Glomerular endothelial cell (primary cell): ENCODE measurements around the gene IFITM10. TPM values are rescaled to one million over a fixed set of nuclear protein-coding genes. Genes with fewer than 3 reads are reported as not detected.
"Not testable (repeated sequence)": the region's sequence is repeated elsewhere in the genome, so short reads cannot be mapped to it uniquely, and the experiment has no call there.

Experiments used
- DNase-seq: peaks from one replicate; pipeline ENCODE4 v3.0.0-alpha.2; 2011; ENCODE audit warnings: low read depth, low spot score; ENCODE audit errors: extremely low read depth
- total RNA-seq: library from RNA; depleted of rRNA; stranded (reverse); fragments of >200 nt; gene quantifications from 2 replicates; pipeline ENCODE4 v1.2.3, GENCODE V29; 2015

Gene IFITM10
- total RNA-seq, 1 donor from 2014 or later: not detected

- peak; percentile 10 for DNase-seq
Measured at GRCh38 chr11:1693327-1694063, 56.9 kb downstream of the IFITM10 start.

DNA sequence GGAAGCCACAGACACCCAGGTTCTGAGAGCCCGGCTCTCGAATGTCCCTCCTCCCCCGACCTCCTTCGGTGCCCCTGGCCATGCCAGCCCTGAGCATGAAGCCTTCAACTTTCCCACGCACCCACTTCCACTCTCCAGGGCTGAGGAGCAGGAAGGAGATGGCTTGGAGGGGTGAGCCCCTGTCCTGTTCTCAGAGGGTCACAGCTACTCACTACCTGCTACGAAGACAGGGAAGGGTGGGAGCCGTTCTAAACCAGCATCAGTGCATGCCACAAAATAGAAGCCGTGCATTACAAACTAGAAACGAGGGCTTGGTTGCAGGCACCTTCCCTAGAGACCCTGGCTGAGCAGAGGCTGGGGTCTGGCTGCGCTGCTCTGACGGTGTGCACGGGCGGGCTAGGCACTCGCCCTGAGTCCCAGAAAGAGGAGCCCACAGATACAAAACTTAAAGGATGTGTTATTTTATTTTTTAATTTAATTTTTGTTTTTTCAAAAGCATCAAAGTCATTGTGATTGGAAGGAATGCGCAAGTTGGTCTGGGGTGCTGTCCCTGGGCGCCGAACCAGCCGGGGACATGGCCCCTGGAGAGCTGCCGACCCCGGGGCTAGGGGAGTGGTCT, 57.6 kb downstream of the IFITM10 start:
- no peak for DNase-seq

DNA sequence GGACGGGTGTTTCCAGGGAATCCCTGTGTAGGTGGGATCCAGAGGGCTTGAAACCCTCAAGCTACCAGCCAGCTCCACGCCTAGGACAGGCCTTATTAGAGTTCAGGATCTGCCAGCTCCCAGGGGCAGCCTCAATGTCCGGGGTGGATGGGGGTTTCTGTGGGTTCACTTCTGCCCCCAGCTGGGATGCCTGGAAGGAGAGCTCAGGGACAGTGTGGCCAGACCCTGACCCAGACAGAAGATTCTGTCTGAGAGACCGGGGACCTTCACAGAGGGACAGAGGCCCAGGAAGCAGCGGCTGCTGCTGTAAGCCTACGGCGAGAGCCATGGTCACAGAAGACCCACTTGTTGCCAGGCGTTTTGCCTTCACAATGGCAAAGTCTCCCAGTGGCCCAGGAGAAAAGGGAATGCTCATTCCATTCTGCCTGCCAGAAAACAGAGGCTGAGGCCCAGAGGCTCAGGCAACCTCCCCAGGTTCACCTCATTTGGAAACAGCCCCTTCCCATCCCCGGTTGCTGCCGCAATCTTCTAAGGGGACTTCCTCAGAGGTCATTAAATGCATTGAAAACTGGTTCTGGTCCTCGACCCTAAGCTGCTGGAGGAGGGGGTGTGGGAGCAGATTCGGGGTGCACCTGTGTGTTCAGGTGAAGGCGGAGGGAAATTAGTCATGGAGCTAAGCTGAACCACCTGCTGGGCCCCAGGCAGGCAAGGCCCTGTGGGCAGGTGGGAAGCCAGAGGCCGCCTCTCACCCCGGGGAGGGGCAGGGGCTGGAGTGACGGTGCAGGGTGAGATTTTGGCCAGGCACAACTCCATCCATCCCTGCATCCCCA, 58.3 kb downstream of the IFITM10 start:
- DNase-seq: no peak

DNA sequence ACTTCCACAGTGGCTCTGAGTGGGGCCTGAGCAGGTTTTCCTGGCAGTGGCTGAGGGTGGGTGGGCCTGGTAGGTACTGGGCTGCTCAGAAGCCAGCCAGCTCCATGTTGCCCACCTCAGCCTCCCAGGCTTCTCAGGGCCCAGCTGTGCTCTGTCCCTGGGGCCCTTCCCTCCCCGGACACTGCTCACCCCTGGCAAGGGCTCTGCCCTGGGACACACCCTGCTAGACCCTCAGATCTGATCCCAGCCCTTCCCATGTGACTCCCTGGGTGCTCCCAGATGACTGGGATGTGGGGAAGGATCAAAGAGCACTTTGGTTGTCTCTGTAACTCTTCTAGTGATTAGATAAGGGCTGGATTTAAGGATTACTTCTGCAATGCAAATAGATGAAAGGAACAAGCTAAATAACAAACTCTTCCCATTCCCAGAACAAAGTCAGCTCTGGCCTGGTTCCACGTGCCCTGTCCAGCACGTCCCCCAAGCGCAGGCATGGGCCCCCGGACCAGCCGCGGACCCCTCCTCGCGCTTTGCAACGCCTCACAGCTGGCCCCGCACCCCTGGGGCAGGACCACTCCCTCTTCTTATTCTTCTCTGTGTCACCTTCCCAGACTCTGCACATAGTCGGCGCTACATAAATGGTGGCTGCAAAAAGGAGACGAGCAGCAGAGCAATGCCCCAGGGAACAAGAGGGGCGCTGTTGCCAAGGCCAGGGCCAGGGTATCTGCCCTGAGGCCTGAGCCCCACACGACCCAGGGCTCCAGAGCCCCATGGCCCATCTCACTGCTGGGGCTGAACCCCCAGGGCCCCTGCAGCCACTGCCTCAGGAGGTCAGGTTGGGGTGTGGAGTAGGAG, 59.1 kb downstream of the IFITM10 start:
- no peak for DNase-seq

DNA sequence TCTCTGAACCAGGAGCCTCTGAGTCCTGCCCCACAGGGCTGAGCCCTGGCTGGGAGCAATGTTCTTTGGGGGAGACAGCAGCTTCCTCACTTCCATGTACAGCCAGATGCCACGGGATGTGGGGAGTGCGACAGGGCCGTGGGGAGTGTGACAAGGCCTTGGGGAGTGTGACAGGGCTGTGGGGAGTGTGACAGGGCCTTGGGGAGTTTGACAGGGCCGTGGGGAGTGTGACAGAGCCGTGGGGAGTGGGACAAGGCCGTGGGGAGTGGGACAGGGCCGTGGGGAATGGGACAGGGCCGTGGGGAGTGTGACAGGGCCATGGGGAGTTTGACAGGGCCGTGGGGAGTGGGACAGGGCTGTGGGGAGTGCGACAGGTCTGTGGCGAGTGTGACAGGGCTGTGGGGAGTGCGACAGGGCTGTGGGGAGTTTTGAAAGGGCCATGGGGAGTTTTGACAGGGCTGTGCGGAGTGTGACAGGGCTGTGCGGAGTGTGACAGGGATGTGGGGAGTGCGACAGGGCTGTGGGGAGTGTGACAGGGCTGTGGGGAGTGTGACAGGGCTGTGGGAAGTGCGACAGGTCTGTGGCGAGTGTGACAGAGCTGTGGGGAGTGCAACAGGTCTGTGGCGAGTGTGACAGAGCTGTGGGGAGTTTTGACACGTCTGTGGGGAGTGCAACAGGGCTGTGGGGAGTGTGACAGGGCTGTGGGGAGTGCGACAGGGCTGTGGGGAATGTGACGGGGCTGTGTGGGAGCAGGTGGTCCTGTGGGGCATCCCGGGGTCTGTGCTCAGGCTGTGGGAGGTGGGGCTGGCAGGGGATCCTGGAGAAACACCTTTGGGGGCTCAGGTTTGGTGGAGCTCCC, 60.0 kb downstream of the IFITM10 start:
- no peak for DNase-seq

GRCh38 chr11:1689250-1690166, 60.9 kb downstream of the IFITM10 start:
- not testable (repeated sequence) for DNase-seq

DNA sequence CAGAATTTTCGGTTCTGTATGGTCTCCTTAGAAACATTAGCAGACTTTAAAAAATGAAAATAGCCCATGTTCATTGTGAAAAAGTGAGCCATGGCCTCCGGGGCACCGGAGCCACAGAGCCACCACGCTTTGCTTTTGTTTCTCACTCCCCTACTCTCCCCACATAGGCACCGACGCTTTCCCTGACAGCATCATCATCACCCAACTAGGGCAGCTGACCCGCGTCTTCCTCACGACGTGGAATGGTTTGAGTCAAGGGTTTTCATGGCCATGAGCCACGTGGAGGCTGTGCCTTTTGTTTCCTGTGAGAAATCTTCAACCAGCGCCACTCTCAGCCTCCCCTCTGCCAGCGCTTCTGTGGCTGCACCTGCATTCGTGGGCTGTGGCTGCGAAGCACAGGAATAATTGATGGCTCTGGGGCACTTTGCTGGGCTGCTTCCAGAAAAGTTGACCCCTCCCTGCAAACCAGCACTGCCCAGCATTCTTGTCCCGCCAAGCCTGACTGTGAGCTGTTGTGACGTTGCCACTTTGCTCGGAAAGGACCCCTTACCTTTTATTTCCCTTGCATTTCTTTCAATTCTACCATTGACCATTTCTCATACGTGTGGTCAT, 62.0 kb downstream of the IFITM10 start:
- not testable (repeated sequence) for DNase-seq

- DNase-seq: not testable (repeated sequence)
Measured at GRCh38 chr11:1686220-1686619, 64.2 kb downstream of the IFITM10 start.

DNA sequence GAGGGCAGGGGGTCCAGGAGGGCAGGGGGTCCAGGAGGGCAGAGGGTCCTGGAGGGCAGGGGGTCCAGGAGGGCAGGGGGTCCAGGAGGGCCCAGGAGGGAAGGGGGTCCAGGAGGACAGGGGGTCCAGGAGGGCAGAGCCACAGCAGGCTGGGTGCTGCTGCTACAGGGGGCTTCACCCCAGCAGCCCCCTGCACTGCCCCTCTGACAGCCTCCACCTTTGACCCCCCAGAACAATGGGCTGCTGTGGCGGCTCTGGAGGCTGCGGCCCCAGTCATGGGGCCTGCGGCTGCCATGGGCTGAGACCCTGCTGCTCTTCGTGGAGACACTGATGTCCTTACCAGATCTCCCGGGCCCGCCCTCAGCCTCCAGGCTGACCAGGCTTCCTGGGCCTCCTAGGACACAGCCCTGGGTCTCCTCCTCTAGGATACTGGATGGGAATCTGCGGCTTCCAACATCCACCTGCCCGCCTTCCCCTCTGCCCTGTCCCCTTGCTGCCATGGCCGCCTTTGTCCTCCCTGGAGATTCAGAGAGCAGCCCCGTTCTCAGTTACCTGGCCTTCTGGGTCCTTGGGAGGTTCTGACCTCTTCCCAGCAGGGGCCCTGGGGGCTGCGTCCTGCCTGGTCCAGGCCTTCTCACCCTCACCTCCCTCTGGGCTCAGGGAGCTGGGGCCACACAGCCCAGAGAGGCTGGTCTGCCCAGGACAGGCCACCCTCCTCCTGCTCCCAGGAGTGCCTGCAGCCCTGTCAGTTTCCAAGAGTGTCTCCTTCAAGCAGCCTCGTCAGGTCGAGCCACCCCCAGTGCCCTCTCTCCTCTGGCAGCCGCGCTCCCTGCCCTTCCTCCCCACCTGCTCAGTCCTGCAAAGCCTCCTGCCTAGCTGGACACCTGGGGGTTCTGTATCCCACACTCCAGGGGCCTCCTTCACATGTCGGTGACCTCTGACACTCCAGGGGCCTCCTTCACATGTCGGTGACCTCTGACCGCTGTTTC, 65.2 kb downstream of the IFITM10 start:
- DNase-seq: not testable (repeated sequence)

- not testable (repeated sequence) for DNase-seq
Measured at GRCh38 chr11:1683904-1684572, 66.4 kb downstream of the IFITM10 start.

DNA sequence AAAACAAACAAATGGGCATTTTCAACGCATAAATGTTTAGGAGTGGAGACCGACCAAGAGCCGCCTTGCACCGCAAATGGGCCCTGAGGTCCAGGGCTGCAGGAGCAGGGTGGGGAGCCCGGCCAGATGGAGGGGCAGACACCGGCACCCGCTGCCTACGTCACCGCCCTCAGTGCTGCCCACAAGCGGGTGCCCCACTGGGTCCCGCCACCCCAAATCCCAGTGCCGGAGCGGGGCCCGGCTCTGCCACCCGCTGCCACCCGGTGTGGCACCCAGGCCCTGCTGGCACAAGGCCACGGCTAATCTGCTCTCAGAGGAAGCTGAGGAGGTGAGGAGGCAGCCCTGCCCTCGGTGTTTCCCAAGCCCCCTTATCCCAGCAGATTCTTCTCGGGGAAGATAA, 67.2 kb downstream of the IFITM10 start:
- DNase-seq: not testable (repeated sequence)

Other genes starting within 250 kb of the IFITM10 start
- 5.9 and 8.9 TPM in 2 replicates for gene DUSP8, start 178.3 kb downstream of the IFITM10 start, total RNA-seq
- gene KRTAP5-1, start 165.3 kb downstream of the IFITM10 start, total RNA-seq: not detected in 2 replicates
- not detected in 2 replicates for gene KRTAP5-2, start 152.3 kb downstream of the IFITM10 start, total RNA-seq
- not detected in 2 replicates for gene KRTAP5-3, start 142.1 kb downstream of the IFITM10 start, total RNA-seq
- gene KRTAP5-4, start 128.5 kb downstream of the IFITM10 start, total RNA-seq: not detected in 2 replicates
- not detected in 2 replicates for gene KRTAP5-5, start 120.8 kb downstream of the IFITM10 start, total RNA-seq
- not detected in 2 replicates for gene KRTAP5-6, start 53.4 kb downstream of the IFITM10 start, total RNA-seq
- 671 and 739 TPM in 2 replicates for gene CTSD, start 13.3 kb upstream of the IFITM10 start, total RNA-seq
- gene SYT8, start 84.4 kb upstream of the IFITM10 start, total RNA-seq: not detected in 2 replicates
- not detected in 2 replicates for gene TNNI2, start 88.4 kb upstream of the IFITM10 start, total RNA-seq
- gene LSP1, start 102.5 kb upstream of the IFITM10 start, total RNA-seq: 1.1 TPM in 1 of 2 replicates, not detected in the other
- gene PRR33, start 141.3 kb upstream of the IFITM10 start, total RNA-seq: not detected in 2 replicates
- not detected in 2 replicates for gene TNNT3, start 169.1 kb upstream of the IFITM10 start, total RNA-seq
- 105 and 166 TPM in 2 replicates for gene MRPL23, start 196.7 kb upstream of the IFITM10 start, total RNA-seq
- gene H19, start 247.2 kb upstream of the IFITM10 start, total RNA-seq: 91.3 and 154 TPM in 2 replicates